GM12878 (cell line): ENCODE measurements around the gene WDFY4.

Experiments
- CHD2 ChIP-seq: IDR thresholded peaks from 2 replicates; pipeline ENCODE4 v1.6.1; 2011; ENCODE audit warnings: low read depth, low read length, improper control_type of control experiment, borderline replicate concordance
- CTCF ChIP-seq, 3 experiments: IDR thresholded peaks in 2 of 3; conservative IDR thresholded peaks in 1 of 3; 2 replicates each; pipeline ENCODE4 v1.5.1; 2011; ENCODE audit warnings: low read depth in 3 of 3, low read length in 3 of 3, mild to moderate bottlenecking in 3 of 3, control low read depth in 2 of 3, moderate library complexity in 2 of 3, inconsistent platforms in 1 of 3, mixed read lengths in 1 of 3; ENCODE audit not compliant: control insufficient read depth in 2 of 3, insufficient read depth in 1 of 3; ENCODE audit errors: extremely low read depth in 1 of 3
- MEF2A ChIP-seq: IDR thresholded peaks from 2 replicates; pipeline ENCODE4 v1.6.1; 2011; ENCODE audit warnings: low read depth, mild to moderate bottlenecking, low read length, moderate library complexity; ENCODE audit not compliant: insufficient read depth

GRCh38 chr10:48742891-48743860 is 58.5 kb downstream of the WDFY4 start:
- TF ChIP-seq CTCF (IDR thresholded peaks at IDR 0.05 in 2 of 3, conservative IDR thresholded peaks at IDR 0.05 in 1 of 3; ENCODE audit: control insufficient read depth in 2 of 3, extremely low read depth in 1 of 3, insufficient read depth in 1 of 3, low read depth in 3 of 3, low read length in 3 of 3) (no peak), CHD2 (no peak), MEF2A (no peak)
